HUES48 (cell line): ENCODE data around the gene FAM47B.

ENCODE experiments used
- H3K27ac ChIP-seq: one replicate; pipeline ENCODE4 v1.7.0; 2013; ENCODE audit warnings: low read depth, low read length, inconsistent platforms
- H3K27me3 ChIP-seq: 2 replicates; pipeline ENCODE4 v1.6.1; 2013; ENCODE audit warnings: mild to moderate bottlenecking, low read length; ENCODE audit not compliant: control insufficient read depth, insufficient read depth
- H3K36me3 ChIP-seq: 2 replicates; pipeline ENCODE4 v1.6.1; 2013; ENCODE audit warnings: low read length; ENCODE audit not compliant: control insufficient read depth, insufficient read depth
- H3K4me1 ChIP-seq: 2 replicates; pipeline ENCODE4 v1.6.1; 2013; ENCODE audit warnings: mild to moderate bottlenecking, low read length; ENCODE audit not compliant: control insufficient read depth, insufficient read depth
- H3K4me3 ChIP-seq: 2 replicates; pipeline ENCODE4 v1.5.1; 2013; ENCODE audit warnings: mild to moderate bottlenecking, low read depth, low read length
- H3K9ac ChIP-seq: 2 replicates; pipeline ENCODE4 v1.6.1; 2013; ENCODE audit warnings: mild to moderate bottlenecking, low read depth, low read length, moderate library complexity
- H3K9me3 ChIP-seq: 2 replicates; pipeline ENCODE4 v1.6.1; 2013; ENCODE audit warnings: low read length; ENCODE audit not compliant: control insufficient read depth, insufficient read depth

Gene FAM47B

GRCh38 chrX:34942496-34942895 lies at the start of gene FAM47B:
FAM47B (plus strand) TSS chrX:34942796; CDS start chrX:34942832, 36 bp downstream.
- no peaks in the 10 kb centered on the region for H3K4me1 ChIP-seq
- no peak within 1 kb of the TSS for H3K27ac ChIP-seq
- no peak within 1 kb of the TSS for H3K9ac ChIP-seq
- H3K36me3 ChIP-seq: no peaks in the 10 kb centered on the region
- no peak within 1 kb of the TSS for H3K4me3 ChIP-seq
- H3K27me3 ChIP-seq: no peaks in the 10 kb centered on the region
- no peaks in the 10 kb centered on the region for H3K9me3 ChIP-seq

GRCh38 chrX:34893741-34894140 lies 48.9 kb upstream of the FAM47B start:
- H3K36me3 ChIP-seq: no peaks in the 10 kb centered on the region
- H3K9me3 ChIP-seq: no peaks in the 10 kb centered on the region
- H3K27ac ChIP-seq: no peak overlapping the region
- H3K4me3 ChIP-seq: no peak overlapping the region
- no peaks in the 10 kb centered on the region; the same call in 1 of the 2 replicates for H3K27me3 ChIP-seq
- H3K9ac ChIP-seq: no peak overlapping the region
- peaks cover 3% of the 10 kb centered on the region; the same call in 1 of the 2 replicates for H3K4me1 ChIP-seq

DNA sequence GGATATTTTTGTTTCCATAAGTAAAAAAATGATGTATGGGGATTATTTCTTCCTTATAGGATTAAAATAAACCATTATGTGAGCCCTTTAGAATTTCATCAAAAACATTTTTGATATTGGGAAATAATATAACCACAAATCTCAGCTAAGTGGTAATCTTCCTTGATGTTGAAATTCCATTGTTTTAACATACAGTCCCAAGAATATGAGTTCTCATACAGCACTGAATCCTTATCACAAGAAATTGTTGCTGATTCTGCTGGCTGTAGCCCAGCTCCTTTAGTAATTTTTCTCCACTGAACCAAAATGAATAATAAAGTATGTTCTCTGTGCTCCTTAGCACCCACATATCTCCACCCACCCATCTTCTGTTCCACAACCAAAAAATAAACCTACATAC lies 41.9 kb upstream of the FAM47B start:
- Histone ChIP-seq H3K27me3 (no peaks in the 10 kb centered on the region), H3K36me3 (no peaks in the 10 kb centered on the region), H3K27ac (no peak overlapping the region), H3K9me3 (no peaks in the 10 kb centered on the region), H3K4me1 (no peaks in the 10 kb centered on the region), H3K4me3 (no peak overlapping the region), H3K9ac (no peak overlapping the region)

DNA sequence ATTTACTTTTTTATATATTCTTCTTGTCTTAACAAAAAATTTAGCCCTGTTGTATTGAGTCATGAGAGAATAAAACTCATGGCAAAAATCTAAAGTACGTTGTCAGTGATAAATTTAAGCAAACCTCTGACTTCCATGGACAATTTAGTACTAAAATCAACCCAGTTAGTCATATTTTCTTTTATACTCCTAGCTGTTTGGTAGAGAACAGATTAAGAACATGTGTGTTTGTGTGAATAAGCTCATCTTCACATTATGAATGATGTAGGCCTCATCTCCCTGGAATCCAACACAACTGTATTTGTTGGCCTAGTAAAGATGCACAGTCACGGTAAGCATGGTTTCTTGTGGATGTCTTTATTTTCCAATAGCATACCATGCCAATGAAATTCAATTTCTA lies 40.8 kb upstream of the FAM47B start:
- Histone ChIP-seq H3K4me3 (no peak overlapping the region), H3K4me1 (no peaks in the 10 kb centered on the region), H3K36me3 (no peaks in the 10 kb centered on the region), H3K9me3 (no peaks in the 10 kb centered on the region), H3K9ac (no peak overlapping the region), H3K27me3 (no peaks in the 10 kb centered on the region), H3K27ac (no peak overlapping the region)

- Histone ChIP-seq H3K4me1 (no peaks in the 10 kb centered on the region), H3K27ac (no peak overlapping the region), H3K9me3 (no peaks in the 10 kb centered on the region), H3K27me3 (no peaks in the 10 kb centered on the region), H3K36me3 (no peaks in the 10 kb centered on the region), H3K4me3 (no peak overlapping the region), H3K9ac (no peak overlapping the region)
Measured at GRCh38 chrX:34903316-34903715, 39.3 kb upstream of the FAM47B start.

DNA sequence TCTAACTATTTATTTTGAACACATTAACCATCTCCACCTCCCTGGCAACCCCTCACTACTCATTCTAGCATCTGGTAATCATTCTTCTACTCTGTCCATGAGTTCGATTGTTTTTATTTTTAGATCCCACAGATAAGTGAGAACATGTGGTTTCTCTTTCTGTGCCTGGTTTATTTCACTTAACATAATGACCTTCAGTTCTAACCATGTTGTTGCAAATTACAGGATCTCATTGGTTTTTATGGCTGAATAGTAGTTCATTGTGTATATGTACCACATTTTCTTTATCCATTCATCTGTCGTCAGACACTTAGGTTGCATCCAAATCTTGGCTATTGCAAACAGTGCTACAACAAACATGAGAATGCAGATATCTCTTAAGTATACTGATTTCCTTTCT lies 33.4 kb upstream of the FAM47B start:
- no peak overlapping the region for H3K4me3 ChIP-seq
- no peaks in the 10 kb centered on the region for H3K4me1 ChIP-seq
- no peak overlapping the region for H3K9ac ChIP-seq
- no peaks in the 10 kb centered on the region for H3K27me3 ChIP-seq
- no peak overlapping the region for H3K27ac ChIP-seq
- H3K36me3 ChIP-seq: no peaks in the 10 kb centered on the region
- H3K9me3 ChIP-seq: no peaks in the 10 kb centered on the region; the same call in 1 of the 2 replicates

DNA sequence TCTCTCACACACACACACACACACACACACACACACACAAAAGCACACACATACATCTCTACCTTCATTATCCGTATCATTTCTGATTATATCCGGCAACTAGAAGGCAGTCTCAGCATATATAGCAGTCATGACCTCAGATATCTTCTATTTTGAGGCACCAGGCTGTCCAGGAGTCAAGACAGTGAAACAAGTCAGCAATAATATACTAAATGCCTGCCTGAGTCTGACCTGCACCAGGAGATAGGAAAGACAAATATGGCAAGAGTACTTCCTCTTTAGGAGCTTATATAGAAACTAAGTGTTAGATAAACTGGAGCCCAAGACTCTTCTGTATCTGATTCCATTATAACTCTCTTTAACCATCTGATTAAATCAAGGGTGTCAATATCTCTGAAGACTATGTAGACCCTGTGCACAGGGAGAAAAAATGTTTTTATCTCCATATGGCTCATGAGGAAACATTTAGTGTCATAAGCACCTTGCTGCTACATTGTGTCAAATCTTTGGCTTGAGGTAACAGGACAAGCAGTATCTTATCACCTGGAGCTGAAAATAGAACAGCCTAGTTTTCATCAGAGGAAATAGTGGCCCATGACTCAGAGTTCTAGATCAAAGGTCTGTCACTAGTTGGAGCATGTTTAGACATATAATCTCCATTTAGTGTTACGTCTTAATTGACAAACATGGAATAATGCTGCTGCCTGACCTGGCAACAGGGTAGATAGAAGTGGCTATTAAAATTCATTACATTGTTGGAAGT lies 27.0 kb upstream of the FAM47B start:
- Histone ChIP-seq H3K9me3 (no peaks in the 10 kb centered on the region; the same call in 1 of the 2 replicates), H3K4me3 (no peak overlapping the region), H3K27me3 (no peaks in the 10 kb centered on the region), H3K36me3 (no peaks in the 10 kb centered on the region), H3K9ac (no peak overlapping the region), H3K27ac (no peak overlapping the region), H3K4me1 (no peaks in the 10 kb centered on the region)

GRCh38 chrX:34917146-34917545 lies 25.4 kb upstream of the FAM47B start:
- H3K36me3 ChIP-seq: no peaks in the 10 kb centered on the region
- H3K27ac ChIP-seq: no peak overlapping the region
- H3K9me3 ChIP-seq: no peaks in the 10 kb centered on the region; the same call in 1 of the 2 replicates
- H3K4me3 ChIP-seq: no peak overlapping the region
- H3K9ac ChIP-seq: no peak overlapping the region
- no peaks in the 10 kb centered on the region for H3K27me3 ChIP-seq
- H3K4me1 ChIP-seq: no peaks in the 10 kb centered on the region

DNA sequence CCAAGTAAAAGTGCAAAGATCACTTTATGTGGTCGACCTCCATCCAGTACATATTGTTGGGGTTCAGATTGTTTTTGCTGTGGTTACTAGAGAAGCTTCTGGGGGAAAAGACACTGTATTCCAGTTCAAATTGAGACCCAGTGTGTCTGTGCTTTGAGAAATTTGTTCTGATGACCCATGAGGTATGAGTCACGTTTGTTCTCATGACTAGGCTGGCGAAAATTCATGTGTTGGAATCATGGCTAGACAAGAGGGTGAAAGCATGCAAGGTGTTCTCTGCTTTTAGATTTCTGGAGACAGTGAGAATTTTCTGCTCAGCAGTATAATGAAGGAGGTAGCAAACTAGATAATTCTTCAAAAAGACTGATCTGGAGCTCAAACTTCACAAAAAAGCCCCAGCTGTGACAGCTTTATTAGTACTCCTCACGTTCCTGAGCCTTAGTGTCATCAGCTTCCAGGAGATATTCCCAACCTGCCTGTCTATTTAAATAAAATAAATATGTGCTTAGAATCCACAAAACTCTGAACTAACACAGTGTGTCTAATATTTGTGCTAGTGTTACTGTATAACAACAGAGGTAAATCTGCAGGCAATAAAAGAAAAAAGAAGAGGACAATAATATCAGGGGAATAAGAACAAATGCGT lies 24.4 kb upstream of the FAM47B start:
- Histone ChIP-seq H3K4me3 (no peak overlapping the region), H3K4me1 (no peaks in the 10 kb centered on the region), H3K36me3 (no peaks in the 10 kb centered on the region), H3K27ac (no peak overlapping the region), H3K27me3 (no peaks in the 10 kb centered on the region), H3K9ac (no peak overlapping the region), H3K9me3 (no peaks in the 10 kb centered on the region)

- Histone ChIP-seq H3K4me1 (no peaks in the 10 kb centered on the region), H3K4me3 (no peak overlapping the region), H3K27ac (no peak overlapping the region), H3K27me3 (no peaks in the 10 kb centered on the region), H3K9me3 (no peaks in the 10 kb centered on the region), H3K36me3 (no peaks in the 10 kb centered on the region), H3K9ac (no peak overlapping the region)
Measured at GRCh38 chrX:34918856-34919255, 23.7 kb upstream of the FAM47B start.

DNA sequence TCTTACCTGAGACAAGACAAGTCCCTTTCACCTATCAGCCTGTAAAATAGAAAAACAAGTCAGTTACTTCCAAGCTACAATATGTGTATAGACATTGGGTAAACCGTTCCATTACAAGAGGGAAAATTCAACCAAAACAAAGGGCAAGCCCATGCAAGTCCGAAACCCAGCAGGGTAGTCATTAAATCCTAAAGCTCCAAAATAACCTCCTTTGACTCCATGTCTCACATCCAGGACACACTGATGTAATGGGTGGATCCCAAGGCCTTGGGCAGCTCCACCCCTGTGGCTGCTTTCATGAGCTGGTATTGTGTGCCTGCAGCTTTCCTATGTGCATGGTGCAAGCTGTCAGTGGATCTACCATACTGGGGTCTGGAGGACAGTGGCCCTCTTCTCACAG lies 14.7 kb upstream of the FAM47B start:
- no peak overlapping the region for H3K9ac ChIP-seq
- H3K27ac ChIP-seq: no peak overlapping the region
- H3K4me3 ChIP-seq: no peak overlapping the region
- no peaks in the 10 kb centered on the region for H3K9me3 ChIP-seq
- H3K36me3 ChIP-seq: no peaks in the 10 kb centered on the region
- no peaks in the 10 kb centered on the region for H3K4me1 ChIP-seq
- H3K27me3 ChIP-seq: peaks cover 2% of the 10 kb centered on the region; the same call in 1 of the 2 replicates
